ENCODE measurements around the gene ST6GALNAC3.

Gene ST6GALNAC3

DNA sequence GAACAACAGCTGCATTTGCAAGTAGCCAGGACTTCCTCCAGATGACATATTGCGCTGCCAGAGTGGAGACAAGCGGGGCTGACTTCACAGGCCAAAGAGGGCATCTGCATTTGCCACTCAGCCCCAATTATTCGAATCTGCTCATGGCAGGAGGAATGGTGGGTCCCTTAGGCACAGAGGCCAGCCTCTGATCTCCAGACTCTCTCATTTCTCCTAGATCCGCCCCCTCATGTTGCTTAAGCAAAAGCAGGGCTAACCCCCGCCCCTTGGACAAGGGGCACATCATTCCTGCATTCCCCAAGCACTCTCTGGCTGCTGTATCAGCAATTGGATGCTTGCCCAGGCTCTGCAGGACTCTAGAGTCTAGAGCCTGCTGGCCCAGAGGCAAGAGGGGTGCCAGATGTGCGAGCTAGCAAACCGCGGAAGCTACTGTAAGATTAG, 262.4 kb downstream of the ST6GALNAC3 start (continued):
- TF ChIP-seq, protein P1, sequence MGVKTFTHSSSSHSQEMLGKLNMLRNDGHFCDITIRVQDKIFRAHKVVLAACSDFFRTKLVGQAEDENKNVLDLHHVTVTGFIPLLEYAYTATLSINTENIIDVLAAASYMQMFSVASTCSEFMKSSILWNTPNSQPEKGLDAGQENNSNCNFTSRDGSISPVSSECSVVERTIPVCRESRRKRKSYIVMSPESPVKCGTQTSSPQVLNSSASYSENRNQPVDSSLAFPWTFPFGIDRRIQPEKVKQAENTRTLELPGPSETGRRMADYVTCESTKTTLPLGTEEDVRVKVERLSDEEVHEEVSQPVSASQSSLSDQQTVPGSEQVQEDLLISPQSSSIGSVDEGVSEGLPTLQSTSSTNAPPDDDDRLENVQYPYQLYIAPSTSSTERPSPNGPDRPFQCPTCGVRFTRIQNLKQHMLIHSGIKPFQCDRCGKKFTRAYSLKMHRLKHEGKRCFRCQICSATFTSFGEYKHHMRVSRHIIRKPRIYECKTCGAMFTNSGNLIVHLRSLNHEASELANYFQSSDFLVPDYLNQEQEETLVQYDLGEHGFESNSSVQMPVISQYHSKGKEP (tag by site-specific recombination; IDR thresholded peaks at IDR 0.05), result peak; percentile 90; the same call in 1 of the 2 replicates
- TF ChIP-seq ZNF184 (tag by site-specific recombination; IDR thresholded peaks at IDR 0.05) (no peak), ZNF24 (tag by site-specific recombination; IDR thresholded peaks at IDR 0.05) (peak; percentile 50; the same call in 1 of the 2 replicates), ZFHX2 (tag by site-specific recombination; conservative IDR thresholded peaks at IDR 0.05) (peak; percentile 60), ZNF747 (tag by site-specific recombination; IDR thresholded peaks at IDR 0.05) (no peak), ZNF19 (tag by site-specific recombination; IDR thresholded peaks at IDR 0.05; ENCODE audit: low read depth) (no peak), ZNF175 (tag by site-specific recombination; IDR thresholded peaks at IDR 0.05) (no peak), SP3 (tag by site-specific recombination; IDR thresholded peaks at IDR 0.05) (no peak), ZNF677 (tag by site-specific recombination; IDR thresholded peaks at IDR 0.05) (no peak), ZNF341 (tag by site-specific recombination; IDR thresholded peaks at IDR 0.05; ENCODE audit: low read depth) (0 out of 2 replicates have a peak, but pooled peaks have one; percentile 29), ZNF433 (tag by site-specific recombination; IDR thresholded peaks at IDR 0.05; ENCODE audit: low read depth) (no peak), PRDM1 (tag by site-specific recombination; IDR thresholded peaks at IDR 0.05) (no peak), ZEB2 (tag by site-specific recombination; IDR thresholded peaks at IDR 0.05) (peak; percentile 52; the same call in 1 of the 2 replicates), ZNF621 (tag by site-specific recombination; IDR thresholded peaks at IDR 0.05) (no peak), ZBTB20 (tag by site-specific recombination; IDR thresholded peaks at IDR 0.05) (no peak), ZNF843 (tag by site-specific recombination; IDR thresholded peaks at IDR 0.05) (0 out of 2 replicates have a peak, but pooled peaks have one; percentile 30), ZNF792 (tag by site-specific recombination; IDR thresholded peaks at IDR 0.05) (no peak), ZBTB17 (tag by site-specific recombination; IDR thresholded peaks at IDR 0.05) (peak; percentile 74), ZNF138 (tag by site-specific recombination; IDR thresholded peaks at IDR 0.05; ENCODE audit: borderline replicate concordance) (no peak), SALL2 (tag by site-specific recombination; IDR thresholded peaks at IDR 0.05; ENCODE audit: borderline replicate concordance) (no peak), PRDM10 (tag by site-specific recombination; IDR thresholded peaks at IDR 0.05) (peak; percentile 64; the same call in 1 of the 2 replicates), ZBTB8A (tag by site-specific recombination; IDR thresholded peaks at IDR 0.05) (peak; percentile 77), ELK4 (IDR thresholded peaks at IDR 0.05; ENCODE audit: borderline replicate concordance, low read depth, low read length) (no peak), ZIC2 (tag by site-specific recombination; IDR thresholded peaks at IDR 0.05) (peak; percentile 63; the same call in 1 of the 2 replicates), IKZF3 (tag by site-specific recombination; IDR thresholded peaks at IDR 0.05) (peak; percentile 81), ZBTB48 (tag by site-specific recombination; IDR thresholded peaks at IDR 0.05) (peak; percentile 86), OSR2 (tag by site-specific recombination; IDR thresholded peaks at IDR 0.05) (peak; percentile 90), ZNF629 (tag by site-specific recombination; IDR thresholded peaks at IDR 0.05) (0 out of 2 replicates have a peak, but pooled peaks have one; percentile 17), ZNF660 (tag by site-specific recombination; IDR thresholded peaks at IDR 0.05) (peak; percentile 93)
- TF ChIP-seq, protein P2, sequence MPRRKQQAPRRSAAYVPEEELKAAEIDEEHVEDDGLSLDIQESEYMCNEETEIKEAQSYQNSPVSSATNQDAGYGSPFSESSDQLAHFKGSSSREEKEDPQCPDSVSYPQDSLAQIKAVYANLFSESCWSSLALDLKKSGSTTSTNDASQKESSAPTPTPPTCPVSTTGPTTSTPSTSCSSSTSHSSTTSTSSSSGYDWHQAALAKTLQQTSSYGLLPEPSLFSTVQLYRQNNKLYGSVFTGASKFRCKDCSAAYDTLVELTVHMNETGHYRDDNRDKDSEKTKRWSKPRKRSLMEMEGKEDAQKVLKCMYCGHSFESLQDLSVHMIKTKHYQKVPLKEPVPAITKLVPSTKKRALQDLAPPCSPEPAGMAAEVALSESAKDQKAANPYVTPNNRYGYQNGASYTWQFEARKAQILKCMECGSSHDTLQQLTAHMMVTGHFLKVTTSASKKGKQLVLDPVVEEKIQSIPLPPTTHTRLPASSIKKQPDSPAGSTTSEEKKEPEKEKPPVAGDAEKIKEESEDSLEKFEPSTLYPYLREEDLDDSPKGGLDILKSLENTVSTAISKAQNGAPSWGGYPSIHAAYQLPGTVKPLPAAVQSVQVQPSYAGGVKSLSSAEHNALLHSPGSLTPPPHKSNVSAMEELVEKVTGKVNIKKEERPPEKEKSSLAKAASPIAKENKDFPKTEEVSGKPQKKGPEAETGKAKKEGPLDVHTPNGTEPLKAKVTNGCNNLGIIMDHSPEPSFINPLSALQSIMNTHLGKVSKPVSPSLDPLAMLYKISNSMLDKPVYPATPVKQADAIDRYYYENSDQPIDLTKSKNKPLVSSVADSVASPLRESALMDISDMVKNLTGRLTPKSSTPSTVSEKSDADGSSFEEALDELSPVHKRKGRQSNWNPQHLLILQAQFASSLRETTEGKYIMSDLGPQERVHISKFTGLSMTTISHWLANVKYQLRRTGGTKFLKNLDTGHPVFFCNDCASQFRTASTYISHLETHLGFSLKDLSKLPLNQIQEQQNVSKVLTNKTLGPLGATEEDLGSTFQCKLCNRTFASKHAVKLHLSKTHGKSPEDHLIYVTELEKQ (tag by site-specific recombination; IDR thresholded peaks at IDR 0.05; ENCODE audit: borderline replicate concordance), result no peak
- TF ChIP-seq, protein P3, sequence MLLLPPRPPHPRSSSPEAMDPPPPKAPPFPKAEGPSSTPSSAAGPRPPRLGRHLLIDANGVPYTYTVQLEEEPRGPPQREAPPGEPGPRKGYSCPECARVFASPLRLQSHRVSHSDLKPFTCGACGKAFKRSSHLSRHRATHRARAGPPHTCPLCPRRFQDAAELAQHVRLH (tag by site-specific recombination; IDR thresholded peaks at IDR 0.05), result no peak

Data from HEK293 (cell line).